Measurements from ENCODE around the gene PDE3B. TPM values are rescaled to one million over a fixed set of nuclear protein-coding genes. Genes with fewer than 3 reads are reported as not detected.

The PDE3B gene
- total and polyA plus RNA-seq, 7 experiments from 2014 or later, result 49.7 to 268 (median 139) TPM

DNA sequence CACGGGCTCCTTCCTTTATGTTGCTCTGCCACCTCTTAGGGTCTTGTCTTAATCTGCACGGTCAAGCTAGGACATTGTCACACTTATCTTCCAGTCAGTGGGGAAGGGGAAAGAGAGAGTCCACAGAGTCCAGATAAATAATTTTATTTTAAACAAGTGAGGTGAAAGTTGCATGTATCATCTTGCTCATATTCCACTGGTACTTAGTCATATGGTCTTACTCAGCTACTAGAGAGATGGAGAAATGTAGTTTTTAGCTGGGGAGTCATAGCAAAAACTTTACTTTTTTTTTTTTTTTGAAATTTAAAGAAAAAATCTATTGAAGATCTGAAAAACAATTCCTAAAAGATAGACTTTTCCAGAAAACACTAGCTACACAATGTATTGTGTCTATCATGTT lies 29.0 kb downstream of the PDE3B start:
- Histone ChIP-seq H3K36me3 (ENCODE audit: control insufficient read depth in 2 of 3, insufficient read depth in 3 of 3, low read length in 3 of 3) (peaks cover 0 to 4% (median 0%) of the 10 kb centered on the region in 3 experiments), H3K27ac (ENCODE audit: low read depth, low read length) (no peak overlapping the region), H3K27me3 (ENCODE audit: control insufficient read depth in 2 of 2, insufficient read depth in 2 of 2, low read length in 2 of 2) (no peaks in the 10 kb centered on the region), H3K4me1 (ENCODE audit: control insufficient read depth in 2 of 2, insufficient read depth in 2 of 2, low read length in 2 of 2) (no peaks in the 10 kb centered on the region), H3K9me3 (ENCODE audit: control insufficient read depth in 2 of 3, low read length in 3 of 3) (no peaks in the 10 kb centered on the region), H3K4me3 (ENCODE audit: low read length) (no peak overlapping the region)
- no peak for ATAC-seq
- Mint-ChIP-seq H3K4me3 (peak overlapping the region in 1 of 10 donors; percentile 9), H3K27ac (peak overlapping the region in 8 of 9 donors; percentile 24 to 90 (median 74)), H3K9me3 (peaks cover 0 to 23% (median 4%) of the 10 kb centered on the region in 11 donors), H3K36me3 (peaks cover 10 to 81% (median 64%) of the 10 kb centered on the region in 5 donors), H3K4me1 (peaks cover 13 to 95% (median 81%) of the 10 kb centered on the region in 7 donors), H3K27me3 (no peaks in the 10 kb centered on the region)
- POLR2A ChIA-PET, result interaction anchor here (2.1 kb wide), 1 partner anchor 12 kb away, joined by 6 read pairs; no protein-coding TSS in a partner anchor
- no peak for DNase-seq
- CTCF ChIA-PET, result interaction anchor here (0.6 to 0.7 kb wide), 2 partner anchors 89 to 234 kb away, joined by 3 to 4 read pairs; no protein-coding TSS in a partner anchor
- intact Hi-C loops (cut with micrococcal nuclease), result loop anchor here in 1 of 2 donors (2.0 kb wide), 1 partner anchor 14 kb away; no protein-coding TSS in a partner anchor

DNA sequence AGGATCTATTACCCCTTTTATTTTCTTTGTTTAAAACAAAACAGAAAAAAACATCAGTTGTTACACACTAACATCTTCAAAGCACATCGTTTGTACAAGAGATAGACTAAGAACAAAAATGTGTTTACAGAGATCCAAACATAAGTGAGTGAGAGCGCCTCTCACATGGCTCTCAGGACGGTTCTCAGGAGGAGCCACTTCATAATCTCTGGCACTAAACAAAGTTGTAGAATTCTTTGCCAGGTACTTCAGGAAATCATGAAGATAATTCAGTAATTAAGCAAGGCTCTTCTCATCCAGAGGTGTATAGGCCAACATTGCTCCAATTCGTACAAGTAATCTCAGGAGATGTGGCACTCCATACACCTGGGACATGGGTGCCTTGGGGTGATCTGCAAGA lies 29.8 kb downstream of the PDE3B start:
- Mint-ChIP-seq H3K9me3 (peaks cover 0 to 25% (median 3%) of the 10 kb centered on the region in 11 donors), H3K27ac (peak overlapping the region in 7 of 9 donors; percentile 36 to 90 (median 83)), H3K36me3 (peaks cover 13 to 82% (median 62%) of the 10 kb centered on the region in 5 donors), H3K4me1 (peaks cover 13 to 95% (median 81%) of the 10 kb centered on the region in 7 donors), H3K4me3 (peak overlapping the region in 2 of 10 donors; percentile 10 to 28), H3K27me3 (no peaks in the 10 kb centered on the region)
- Histone ChIP-seq H3K27ac (ENCODE audit: low read depth, low read length) (no peak overlapping the region), H3K27me3 (ENCODE audit: control insufficient read depth in 2 of 2, insufficient read depth in 2 of 2, low read length in 2 of 2) (no peaks in the 10 kb centered on the region), H3K4me1 (ENCODE audit: control insufficient read depth in 2 of 2, insufficient read depth in 2 of 2, low read length in 2 of 2) (no peaks in the 10 kb centered on the region), H3K36me3 (ENCODE audit: control insufficient read depth in 2 of 3, insufficient read depth in 3 of 3, low read length in 3 of 3) (peaks cover 0 to 4% (median 0%) of the 10 kb centered on the region in 3 experiments), H3K9me3 (ENCODE audit: control insufficient read depth in 2 of 3, low read length in 3 of 3) (no peaks in the 10 kb centered on the region), H3K4me3 (ENCODE audit: low read length) (no peak overlapping the region)
- ATAC-seq, result no peak
- DNase-seq, result no peak
- intact Hi-C loops (cut with micrococcal nuclease), result loop anchor here in 1 of 2 donors (2.0 kb wide), 1 partner anchor 13 kb away; no protein-coding TSS in a partner anchor
- ChIA-PET POLR2A (interaction anchor here (2.1 kb wide), 1 partner anchor 12 kb away, joined by 6 read pairs; no protein-coding TSS in a partner anchor), CTCF (interaction anchor here (0.7 kb wide), 1 partner anchor 234 kb away, joined by 3 read pairs; no protein-coding TSS in a partner anchor)

DNA sequence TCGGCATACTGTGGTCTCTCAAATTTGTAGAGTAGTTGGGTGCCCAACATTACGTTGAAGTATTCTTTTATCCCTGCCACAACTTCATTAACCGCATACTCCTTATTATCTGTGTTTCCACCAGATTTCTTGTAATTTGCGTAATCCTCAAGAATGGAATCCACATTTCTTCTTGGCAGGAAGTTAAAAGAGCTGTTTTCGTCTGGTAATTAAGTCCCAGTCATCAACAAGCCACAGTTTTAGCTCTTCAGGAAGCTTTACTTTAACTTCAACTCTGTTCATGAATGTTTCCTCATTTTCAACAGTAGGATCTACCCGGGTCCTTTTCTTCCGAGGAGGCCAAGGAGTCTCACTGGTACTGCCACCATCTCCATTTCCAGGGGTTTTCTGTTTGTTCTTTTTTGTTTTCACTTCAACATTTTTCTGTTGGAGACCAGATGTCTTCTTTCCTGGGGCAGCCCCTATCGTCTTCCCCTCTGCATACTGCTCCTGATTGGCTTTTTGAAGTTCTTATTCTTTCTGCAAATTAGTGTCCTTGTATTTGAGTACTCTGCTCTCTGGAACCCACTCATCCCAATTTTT lies 30.3 kb downstream of the PDE3B start:
- intact Hi-C loops (cut with micrococcal nuclease), result loop anchor here in 1 of 2 donors (2.0 kb wide), 1 partner anchor 13 kb away; no protein-coding TSS in a partner anchor
- H3K4me1 ChIP-seq (ENCODE audit: control insufficient read depth in 2 of 2, insufficient read depth in 2 of 2, low read length in 2 of 2), result no peaks in the 10 kb centered on the region
- ChIA-PET POLR2A (no interaction called here), CTCF (no interaction called here)
- H3K27me3 ChIP-seq (ENCODE audit: control insufficient read depth in 2 of 2, insufficient read depth in 2 of 2, low read length in 2 of 2), result no peaks in the 10 kb centered on the region
- H3K4me1 Mint-ChIP-seq, result peaks cover 13 to 94% (median 80%) of the 10 kb centered on the region in 7 donors
- no peak overlapping the region for H3K4me3 ChIP-seq (ENCODE audit: low read length)
- peaks cover 0 to 30% (median 4%) of the 10 kb centered on the region in 11 donors for H3K9me3 Mint-ChIP-seq
- no peak for DNase-seq
- no peak overlapping the region for H3K27ac ChIP-seq (ENCODE audit: low read depth, low read length)
- no peaks in the 10 kb centered on the region for H3K27me3 Mint-ChIP-seq
- peaks cover 15 to 82% (median 62%) of the 10 kb centered on the region in 5 donors for H3K36me3 Mint-ChIP-seq
- H3K9me3 ChIP-seq (ENCODE audit: control insufficient read depth in 2 of 3, low read length in 3 of 3), result no peaks in the 10 kb centered on the region
- H3K4me3 Mint-ChIP-seq, result peak overlapping the region in 4 of 10 donors; percentile 2 to 65 (median 29)
- ATAC-seq, result no peak
- peak overlapping the region in 8 of 9 donors; percentile 36 to 90 (median 82) for H3K27ac Mint-ChIP-seq
- peaks cover 0 to 4% (median 0%) of the 10 kb centered on the region in 3 experiments for H3K36me3 ChIP-seq (ENCODE audit: control insufficient read depth in 2 of 3, insufficient read depth in 3 of 3, low read length in 3 of 3)

DNA sequence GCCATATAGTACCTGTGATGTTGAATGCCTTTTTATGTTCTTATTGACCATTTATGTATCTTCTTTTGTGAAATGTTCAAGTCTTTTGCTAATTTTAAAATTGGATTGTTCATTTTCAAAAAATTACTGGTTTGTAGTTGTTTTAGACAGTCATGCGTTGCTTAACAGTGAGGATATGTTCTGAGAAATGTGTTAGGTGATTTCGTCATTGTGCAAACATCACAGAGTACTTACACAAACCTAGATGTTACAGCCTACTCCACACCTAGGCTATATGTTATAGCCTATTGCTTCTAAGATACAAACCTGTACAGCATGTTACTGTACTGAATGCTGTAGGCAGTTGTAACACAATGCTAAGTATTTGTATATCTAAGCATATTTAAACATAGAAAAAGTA lies 32.5 kb downstream of the PDE3B start:
- H3K27ac ChIP-seq (ENCODE audit: low read depth, low read length), result no peak overlapping the region
- H3K4me1 ChIP-seq (ENCODE audit: control insufficient read depth in 2 of 2, insufficient read depth in 2 of 2, low read length in 2 of 2), result no peaks in the 10 kb centered on the region
- no peaks in the 10 kb centered on the region for H3K27me3 ChIP-seq (ENCODE audit: control insufficient read depth in 2 of 2, insufficient read depth in 2 of 2, low read length in 2 of 2)
- Mint-ChIP-seq H3K4me1 (peaks cover 10 to 94% (median 71%) of the 10 kb centered on the region in 7 donors), H3K27ac (no peak overlapping the region), H3K9me3 (peaks cover 7 to 40% (median 12%) of the 10 kb centered on the region in 11 donors), H3K4me3 (no peak overlapping the region), H3K27me3 (no peaks in the 10 kb centered on the region), H3K36me3 (peaks cover 21 to 86% (median 66%) of the 10 kb centered on the region in 5 donors)
- peaks cover 0 to 5% (median 0%) of the 10 kb centered on the region in 3 experiments for H3K9me3 ChIP-seq (ENCODE audit: control insufficient read depth in 2 of 3, low read length in 3 of 3)
- POLR2A ChIA-PET, result interaction anchor here (1.3 kb wide), 1 partner anchor 13 kb away, joined by 3 read pairs; no protein-coding TSS in a partner anchor
- peaks cover 0 to 16% (median 0%) of the 10 kb centered on the region in 3 experiments for H3K36me3 ChIP-seq (ENCODE audit: control insufficient read depth in 2 of 3, insufficient read depth in 3 of 3, low read length in 3 of 3)
- CTCF ChIA-PET, result no interaction called here
- H3K4me3 ChIP-seq (ENCODE audit: low read length), result no peak overlapping the region
- intact Hi-C loops (cut with micrococcal nuclease), result no loop called here
- DNase-seq (no peak), ATAC-seq (no peak)

DNA sequence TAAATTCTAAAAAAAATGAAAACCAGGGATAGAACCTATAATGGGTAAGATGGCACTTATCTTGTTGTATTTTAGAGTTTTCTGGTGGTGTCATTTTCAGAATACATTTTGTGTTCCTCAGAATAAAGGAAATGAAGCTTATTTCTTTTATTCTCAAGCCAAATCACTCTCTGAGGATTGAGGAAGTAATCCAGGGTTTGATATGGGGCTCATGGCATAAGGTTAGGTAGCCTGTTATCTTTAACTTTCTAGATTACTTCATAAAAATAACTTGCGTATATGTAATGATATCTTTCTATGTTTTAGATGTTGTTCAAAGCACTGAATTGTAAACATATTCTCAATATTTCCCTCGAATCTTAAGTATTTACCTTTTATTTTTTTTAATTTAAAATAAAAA lies 33.5 kb downstream of the PDE3B start:
- Mint-ChIP-seq H3K27ac (peak overlapping the region in 1 of 9 donors; percentile 17), H3K36me3 (peaks cover 21 to 84% (median 73%) of the 10 kb centered on the region in 5 donors), H3K9me3 (peaks cover 7 to 42% (median 12%) of the 10 kb centered on the region in 11 donors), H3K4me1 (peaks cover 10 to 98% (median 77%) of the 10 kb centered on the region in 7 donors), H3K4me3 (no peak overlapping the region), H3K27me3 (no peaks in the 10 kb centered on the region)
- ChIA-PET CTCF (no interaction called here), POLR2A (interaction anchor here (1.3 kb wide), 1 partner anchor 12 kb away, joined by 3 read pairs; no protein-coding TSS in a partner anchor)
- Histone ChIP-seq H3K4me1 (ENCODE audit: control insufficient read depth in 2 of 2, insufficient read depth in 2 of 2, low read length in 2 of 2) (no peaks in the 10 kb centered on the region), H3K27ac (ENCODE audit: low read depth, low read length) (no peak overlapping the region), H3K27me3 (ENCODE audit: control insufficient read depth in 2 of 2, insufficient read depth in 2 of 2, low read length in 2 of 2) (no peaks in the 10 kb centered on the region), H3K9me3 (ENCODE audit: control insufficient read depth in 2 of 3, low read length in 3 of 3) (peaks cover 0 to 5% (median 0%) of the 10 kb centered on the region in 3 experiments), H3K4me3 (ENCODE audit: low read length) (no peak overlapping the region), H3K36me3 (ENCODE audit: control insufficient read depth in 2 of 3, insufficient read depth in 3 of 3, low read length in 3 of 3) (peaks cover 0 to 16% (median 0%) of the 10 kb centered on the region in 3 experiments)
- DNase-seq (no peak), ATAC-seq (no peak)
- intact Hi-C loops (cut with micrococcal nuclease), result no loop called here

DNA sequence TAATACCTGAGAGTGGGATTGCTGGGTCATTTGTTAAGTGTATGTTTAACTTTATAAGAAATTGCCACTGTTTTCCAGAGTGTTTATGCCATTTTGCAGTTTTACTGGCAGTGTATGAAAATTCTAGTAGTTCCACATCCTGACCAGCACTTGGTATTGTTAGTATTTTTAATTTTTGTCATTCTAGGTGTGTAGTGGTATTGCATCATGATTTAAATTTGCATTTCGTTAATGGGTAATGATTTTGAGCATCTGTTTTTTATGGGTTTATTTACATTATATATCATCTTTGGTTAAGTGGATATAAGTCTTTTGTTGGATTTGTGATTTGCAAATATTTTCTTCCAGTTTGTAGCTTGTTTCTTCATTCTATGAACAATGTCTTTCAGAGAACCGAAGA lies 34.7 kb downstream of the PDE3B start:
- DNase-seq (no peak), ATAC-seq (no peak)
- ChIA-PET POLR2A (interaction anchor here (0.6 to 0.7 kb wide), 2 partner anchors 10 to 162 kb away, joined by 3 read pairs; no protein-coding TSS in a partner anchor), CTCF (no interaction called here)
- Mint-ChIP-seq H3K4me3 (peak overlapping the region in 2 of 10 donors; percentile 14 to 26), H3K27me3 (no peaks in the 10 kb centered on the region), H3K9me3 (peaks cover 7 to 44% (median 12%) of the 10 kb centered on the region in 11 donors), H3K27ac (peak overlapping the region in 1 of 9 donors; percentile 60), H3K4me1 (peaks cover 10 to 95% (median 73%) of the 10 kb centered on the region in 7 donors), H3K36me3 (peaks cover 18 to 75% (median 65%) of the 10 kb centered on the region in 5 donors)
- intact Hi-C loops (cut with micrococcal nuclease), result no loop called here
- no peaks in the 10 kb centered on the region for H3K4me1 ChIP-seq (ENCODE audit: control insufficient read depth in 2 of 2, insufficient read depth in 2 of 2, low read length in 2 of 2)
- no peaks in the 10 kb centered on the region for H3K27me3 ChIP-seq (ENCODE audit: control insufficient read depth in 2 of 2, insufficient read depth in 2 of 2, low read length in 2 of 2)
- H3K36me3 ChIP-seq (ENCODE audit: control insufficient read depth in 2 of 3, insufficient read depth in 3 of 3, low read length in 3 of 3), result peaks cover 0 to 16% (median 0%) of the 10 kb centered on the region in 3 experiments
- no peak overlapping the region for H3K4me3 ChIP-seq (ENCODE audit: low read length)
- peaks cover 0 to 5% (median 0%) of the 10 kb centered on the region in 3 experiments for H3K9me3 ChIP-seq (ENCODE audit: control insufficient read depth in 2 of 3, low read length in 3 of 3)
- H3K27ac ChIP-seq (ENCODE audit: low read depth, low read length), result no peak overlapping the region
